Right lobe of liver (tissue), 6 donors: Measurements from ENCODE around the gene NUP155. TPM values are rescaled to one million over a fixed set of nuclear protein-coding genes. Genes with fewer than 3 reads are reported as not detected.

Experiments
- ATAC-seq, 4 donors: fragments of 200-7000 bp; cut with Tn5 transposase; one replicate each; pipeline ENCODE4 v1.9.1; 2020; ENCODE audit warnings: mild to moderate bottlenecking in 4 of 4, moderate library complexity in 4 of 4
- DNase-seq, 3 donors: peaks; one replicate each; pipeline ENCODE4 v3.0.0-alpha.2; 2020
- H3K27ac ChIP-seq, 3 donors: fragments of 200-600 bp; one replicate each; pipeline ENCODE4 v1.8.0; 2022
- H3K27me3 ChIP-seq, 2 donors: fragments of 200-600 bp; one replicate each; pipeline ENCODE4 v1.8.0; 2022
- H3K36me3 ChIP-seq, 4 donors: fragments of 200-600 bp; sonication (generic) in 1 of 4; one replicate each; pipeline versions ENCODE4 v1.5.1 to v1.8.0; 2017 to 2022; ENCODE audit warnings: control low read depth in 1 of 4
- H3K4me1 ChIP-seq, 4 donors: fragments of 200-600 bp; sonication (generic) in 1 of 4; one replicate each; pipeline versions ENCODE4 v1.5.1 to v1.8.0; 2017 to 2022; ENCODE audit warnings: control low read depth in 1 of 4
- H3K4me3 ChIP-seq, 3 donors: fragments of 200-600 bp; one replicate each; pipeline ENCODE4 v1.8.0; 2022
- H3K9me3 ChIP-seq, 4 donors: fragments of 200-600 bp; sonication (generic) in 1 of 4; one replicate each; pipeline versions ENCODE4 v1.5.1 to v1.8.0; 2017 to 2022; ENCODE audit warnings: control low read depth in 1 of 4
- CTCF ChIP-seq, 4 donors: fragments of 200-600 bp in 3 of 4; fragments of 450-650 bp in 1 of 4; IDR thresholded peaks; one replicate each; pipeline versions ENCODE4 v1.5.1 to v1.8.0; 2016 to 2022; ENCODE audit warnings: antibody characterized with exemption in 4 of 4, mild to moderate bottlenecking in 2 of 4
- POLR2A ChIP-seq: fragments of 450-650 bp; IDR thresholded peaks from one replicate; pipeline ENCODE4 v1.6.1; 2017; ENCODE audit warnings: antibody characterized with exemption, mild to moderate bottlenecking
- WGBS: methylation state at CpG from one replicate; pipeline ENCODE4 v1.1.6; 2018; ENCODE audit warnings: low coverage, low lambda C conversion rate; ENCODE audit not compliant: insufficient coverage; ENCODE audit errors: missing lambda C conversion rate; 5-methylcytosine and 5-hydroxymethylcytosine counted together
- intact Hi-C, 2 donors: fragments of 100-400 bp; cut with DNase I; formaldehyde crosslinking; loops; one replicate each; pipeline versions ENCODE4 v1.11.2 to v1.14.1; 2022
- small RNA-seq, 2 experiments: library from RNA; depleted of rRNA; stranded (forward); fragments of <200 nt; gene quantifications; one replicate each; pipeline ENCODE3, GENCODE V24; 2016
- total RNA-seq, 6 experiments: library from RNA; depleted of rRNA in 2 of 6; stranded (reverse); fragments of >200 nt in 2 of 6; fragmentation: NEBNext Ultra II Directional in 3 of 6; extraction: Animal tissue kit (Norgen Biotek cat#: 25700) in 3 of 6; gene quantifications; one replicate each; pipeline versions ENCODE4 v1.1.0 to v1.2.4, GENCODE V29; 2016 to 2023
- donor health status: DM: no; HTN: yes; CAD: no.
- donor health status: DM: no; HTN: no; CAD: no.
- donor health status: DM: no; HTN: no; CAD: no.
- donor health status: DM: no; HTN: yes; CAD: no.
- donor health status: DM: no; HTN: yes; CAD: no.

Gene NUP155
- total RNA-seq, 6 experiments from 2014 or later: 6.4 to 10.8 (median 9.2) TPM

- ATAC-seq: peak; percentile 94 to 97 (median 94)
- 0% methylated on average over 9 of the region's 88 CpGs for WGBS
Measured at GRCh38 chr5:37248970-37249814, 121.7 kb downstream of the NUP155 start, which contains the start of gene CPLANE1. Gene CPLANE1, minus strand, starts transcription at chr5:37249376. Its CDS starts 1,678 bp downstream, at chr5:37247698.

GRCh38 chr5:37248421-37248969, 122.4 kb downstream of the NUP155 start:
- 7% methylated on average over 19 of the region's 19 CpGs for WGBS
- H3K27ac ChIP-seq: peak overlapping the region; percentile 63 to 84 (median 73)
- no peaks in the 10 kb centered on the region for H3K9me3 ChIP-seq
- intact Hi-C loops: no loop called here
- TF ChIP-seq POLR2A: no peak
- TF ChIP-seq CTCF (IDR thresholded peaks at IDR 0.05): no peak
- H3K27me3 ChIP-seq: no peaks in the 10 kb centered on the region
- no peak for ATAC-seq
- DNase-seq: no peak
- H3K36me3 ChIP-seq: no peaks in the 10 kb centered on the region
- H3K4me1 ChIP-seq: peaks cover 0 to 5% (median 0%) of the 10 kb centered on the region in 4 donors
- H3K4me3 ChIP-seq: peak overlapping the region; percentile 72 to 86 (median 75)

More at GRCh38 chr5:37248970-37249814, 121.7 kb downstream of the NUP155 start, which contains the start of gene CPLANE1:
- Histone ChIP-seq H3K27ac (peak within 1 kb of the TSS; percentile 63 to 84 (median 73)), H3K4me1 (peaks cover 0 to 5% (median 0%) of the 10 kb centered on the region in 4 donors), H3K9me3 (no peaks in the 10 kb centered on the region), H3K36me3 (no peaks in the 10 kb centered on the region), H3K27me3 (no peaks in the 10 kb centered on the region), H3K4me3 (peak within 1 kb of the TSS; percentile 72 to 86 (median 75))
- intact Hi-C loops: no loop called here
- peak; percentile 74 to 83 (median 81) for DNase-seq
- TF ChIP-seq CTCF (IDR thresholded peaks at IDR 0.05) (peak in 2 of 4 donors; percentile 5 to 8), POLR2A (peak; percentile 63)

GRCh38 chr5:37247496-37247895, 123.4 kb downstream of the NUP155 start:
- peaks cover 0 to 5% (median 0%) of the 10 kb centered on the region in 4 donors for H3K4me1 ChIP-seq
- no peaks in the 10 kb centered on the region for H3K9me3 ChIP-seq
- no peak overlapping the region for H3K27ac ChIP-seq
- TF ChIP-seq CTCF (IDR thresholded peaks at IDR 0.05) (no peak), POLR2A (no peak)
- H3K4me3 ChIP-seq: no peak overlapping the region
- H3K27me3 ChIP-seq: no peaks in the 10 kb centered on the region
- intact Hi-C loops: no loop called here
- no peaks in the 10 kb centered on the region for H3K36me3 ChIP-seq
- no peak for ATAC-seq
- WGBS: 73% methylated on average over 1 of the region's 4 CpGs
- DNase-seq: no peak

- WGBS: 75% methylated on average over 1 of the region's 1 CpG
- intact Hi-C loops: no loop called here
Measured at GRCh38 chr5:37247036-37247435, 123.9 kb downstream of the NUP155 start.

More at GRCh38 chr5:37247036-37247435, 123.9 kb downstream of the NUP155 start:
- Histone ChIP-seq H3K27me3 (no peaks in the 10 kb centered on the region), H3K4me3 (no peak overlapping the region), H3K4me1 (peaks cover 0 to 5% (median 0%) of the 10 kb centered on the region in 4 donors), H3K36me3 (no peaks in the 10 kb centered on the region), H3K9me3 (no peaks in the 10 kb centered on the region), H3K27ac (no peak overlapping the region)
- no peak for DNase-seq
- ATAC-seq: no peak
- TF ChIP-seq CTCF (IDR thresholded peaks at IDR 0.05) (no peak), POLR2A (no peak)

Small RNAs within 50 kb of the gene (small RNA-seq; reads per million reads assigned to genes)
- gene RNU7-75P: 0 reads per million in 2 experiments

Other genes with a start within 250 kb of the NUP155 start
- 1 to 10 TPM; 3.3 to 6.7 (median 4.7) TPM for gene CPLANE1, start 121.7 kb downstream of the NUP155 start, total RNA-seq
- 10 to 100 TPM in 4 of 6 experiments, 1 to 10 TPM in 2; 8.8 to 13.4 (median 11.3) TPM for gene WDR70, start 8.2 kb upstream of the NUP155 start, total RNA-seq